ENCODE data around the gene COL13A1.

The COL13A1 gene

GRCh38 chr10:69870591-69870990, 68.9 kb downstream of the COL13A1 start:
- DNase-seq, result no peak

GRCh38 chr10:69871074-69871473, 69.4 kb downstream of the COL13A1 start:
- no peak for DNase-seq

GRCh38 chr10:69872323-69872722, 70.6 kb downstream of the COL13A1 start:
- no peak for DNase-seq

- DNase-seq, result no peak
Observed at GRCh38 chr10:69873135-69873639, 71.5 kb downstream of the COL13A1 start.

GRCh38 chr10:69874449-69874848, 72.7 kb downstream of the COL13A1 start:
- DNase-seq, result no peak

GRCh38 chr10:69875856-69876255, 74.2 kb downstream of the COL13A1 start:
- DNase-seq, result no peak

- no peak for DNase-seq
Observed at GRCh38 chr10:69876286-69876685, 74.6 kb downstream of the COL13A1 start.

GRCh38 chr10:69876931-69877330, 75.2 kb downstream of the COL13A1 start:
- no peak for DNase-seq

- DNase-seq, result no peak
Observed at GRCh38 chr10:69878038-69878437, 76.3 kb downstream of the COL13A1 start.

- no peak for DNase-seq
Observed at GRCh38 chr10:69878951-69879350, 77.2 kb downstream of the COL13A1 start.

GRCh38 chr10:69879634-69880257, 78.0 kb downstream of the COL13A1 start:
- peak; percentile 67 for DNase-seq

- peak; percentile 81 for DNase-seq
Observed at GRCh38 chr10:69880301-69881081, 78.8 kb downstream of the COL13A1 start.

GRCh38 chr10:69881202-69881601, 79.5 kb downstream of the COL13A1 start:
- DNase-seq, result peak; percentile 57

- DNase-seq, result no peak
Observed at GRCh38 chr10:69883310-69884023, 81.8 kb downstream of the COL13A1 start.

- no peak for DNase-seq
Observed at GRCh38 chr10:69884024-69884367, 82.3 kb downstream of the COL13A1 start.

GRCh38 chr10:69884686-69885085, 83.0 kb downstream of the COL13A1 start:
- no peak for DNase-seq

GRCh38 chr10:69885379-69886013, 83.8 kb downstream of the COL13A1 start:
- no peak for DNase-seq

GRCh38 chr10:69888882-69889584, 87.3 kb downstream of the COL13A1 start:
- no peak for DNase-seq

- no peak for DNase-seq
Observed at GRCh38 chr10:69890065-69890847, 88.5 kb downstream of the COL13A1 start.

GRCh38 chr10:69891057-69891617, 89.4 kb downstream of the COL13A1 start:
- no peak for DNase-seq

- DNase-seq, result no peak
Observed at GRCh38 chr10:69892406-69892805, 90.7 kb downstream of the COL13A1 start.

All from retina (tissue), 1 donor.